ENCODE data around the gene APLP2. TPM values are rescaled to one million over a fixed set of nuclear protein-coding genes. Genes with fewer than 3 reads are reported as not detected.

The APLP2 gene
- total and polyA plus RNA-seq, 2 of the 4 experiments (the other 2 are of a cell fraction), result 127 to 235 TPM

DNA sequence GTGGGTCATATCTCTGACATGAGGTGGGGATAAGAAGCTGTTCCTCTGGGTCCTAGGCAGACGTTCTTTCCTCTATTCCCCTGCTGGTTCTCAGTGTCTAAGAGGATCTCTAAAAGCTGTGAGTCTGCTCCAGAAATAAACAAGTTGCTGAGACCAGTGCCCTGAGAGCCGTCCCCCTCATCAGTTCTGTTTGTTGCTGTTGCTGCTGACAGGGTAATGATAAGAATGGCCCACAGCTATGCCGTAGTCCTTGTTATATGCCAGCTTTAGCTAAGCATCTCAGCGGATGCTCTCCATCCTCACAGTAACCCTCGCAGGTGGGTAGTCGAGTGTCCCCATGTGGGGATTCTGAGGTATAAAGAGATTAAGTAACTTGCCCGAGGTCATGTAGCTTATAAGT lies 66.4 kb downstream of the APLP2 start:
- H2AK9ac ChIP-seq (replicated peaks; ENCODE audit: low read depth, low read length, poor library complexity), result no peak overlapping the region

More for the DNA sequence above, 66.4 kb downstream of the APLP2 start:
- no peak overlapping the region for H2BK5ac ChIP-seq (ENCODE audit: low read depth, low read length, poor library complexity, severe bottlenecking)
- ChIA-PET POLR2A (ENCODE audit: unreplicated experiment) (no interaction called here), CTCF (no interaction called here)
- no peak overlapping the region for H2AFZ ChIP-seq (replicated peaks; ENCODE audit: low read length, poor library complexity)
- H3K27ac ChIP-seq (ENCODE audit: insufficient read depth, low read length), result no peak overlapping the region
- H3K4ac ChIP-seq (ENCODE audit: low read depth, low read length), result no peak overlapping the region
- no peak for DNase-seq
- H4K5ac ChIP-seq (ENCODE audit: low read depth, low read length), result no peak overlapping the region
- H4K20me1 ChIP-seq (ENCODE audit: insufficient read depth, low read length), result no peaks in the 10 kb centered on the region; the same call in 1 of the 2 replicates
- dilution Hi-C loops (cut with HindIII; ENCODE audit: low sequenced_read_pairs, unreplicated experiment) (loop anchor here (25.0 kb wide), 1 partner anchor 199 kb away; no protein-coding TSS in a partner anchor), in situ Hi-C loops (cut with MboI; ENCODE audit: low sequenced_read_pairs) (no loop called here), intact Hi-C loops (cut with micrococcal nuclease) (no loop called here)
- H3K9me1 ChIP-seq (ENCODE audit: insufficient read depth, low read length), result no peaks in the 10 kb centered on the region; the same call in 1 of the 2 replicates
- no peak overlapping the region for H2BK120ac ChIP-seq (ENCODE audit: low read depth, low read length)
- no peak overlapping the region for H2BK15ac ChIP-seq (ENCODE audit: low read depth, low read length)
- no peak overlapping the region for H3K23ac ChIP-seq (ENCODE audit: low read depth, low read length)
- ATAC-seq (ENCODE audit: low read depth), result no peak
- H3K14ac ChIP-seq (replicated peaks; ENCODE audit: low read depth, low read length), result no peak overlapping the region
- no peaks in the 10 kb centered on the region for H3K9me3 ChIP-seq (ENCODE audit: control insufficient read depth, insufficient read depth, low read length)
- H3K4me2 ChIP-seq (ENCODE audit: low read depth, low read length), result no peak overlapping the region
- H2AK5ac ChIP-seq (ENCODE audit: low read depth, low read length), result no peak overlapping the region
- no peak overlapping the region for H3K4me3 ChIP-seq (ENCODE audit: insufficient read depth, low read depth, low read length)
- H3K4me1 ChIP-seq (ENCODE audit: control insufficient read depth, insufficient read depth, low read length), result no peaks in the 10 kb centered on the region
- H3K27me3 ChIP-seq (ENCODE audit: control insufficient read depth, insufficient read depth, low read length), result no peaks in the 10 kb centered on the region
- peaks cover 44% of the 10 kb centered on the region for H3K36me3 ChIP-seq (ENCODE audit: control insufficient read depth, insufficient read depth, low read length)
- no peak overlapping the region for H4K8ac ChIP-seq (ENCODE audit: low read depth in 2 of 2, low read length in 2 of 2)
- no peaks in the 10 kb centered on the region for H3K79me1 ChIP-seq (ENCODE audit: low read depth in 1 of 2, low read length in 2 of 2)
- no TSS peak for BruUV-seq (replicated peaks)
- H4K91ac ChIP-seq (ENCODE audit: insufficient read depth, low read depth, low read length), result no peak overlapping the region
- 57% methylated on average over 1 of the region's 7 CpGs; no CpG with 5 or more reads in 1 of the 2 experiments for WGBS, 2 experiments (ENCODE audit: extremely low coverage in 2 of 2, insufficient read length in 1 of 2)
- H3K56ac ChIP-seq (ENCODE audit: extremely low read depth, insufficient read depth, low read length), result no peak overlapping the region
- no peak overlapping the region for H3K9ac ChIP-seq (ENCODE audit: low read depth, low read length)
- no peak overlapping the region for H2BK20ac ChIP-seq (ENCODE audit: low read depth, low read length)
- no peak overlapping the region for H3K18ac ChIP-seq (ENCODE audit: low read depth, low read length)
- TF ChIP-seq, protein P1, sequence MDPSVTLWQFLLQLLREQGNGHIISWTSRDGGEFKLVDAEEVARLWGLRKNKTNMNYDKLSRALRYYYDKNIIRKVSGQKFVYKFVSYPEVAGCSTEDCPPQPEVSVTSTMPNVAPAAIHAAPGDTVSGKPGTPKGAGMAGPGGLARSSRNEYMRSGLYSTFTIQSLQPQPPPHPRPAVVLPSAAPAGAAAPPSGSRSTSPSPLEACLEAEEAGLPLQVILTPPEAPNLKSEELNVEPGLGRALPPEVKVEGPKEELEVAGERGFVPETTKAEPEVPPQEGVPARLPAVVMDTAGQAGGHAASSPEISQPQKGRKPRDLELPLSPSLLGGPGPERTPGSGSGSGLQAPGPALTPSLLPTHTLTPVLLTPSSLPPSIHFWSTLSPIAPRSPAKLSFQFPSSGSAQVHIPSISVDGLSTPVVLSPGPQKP (IDR thresholded peaks at IDR 0.05; ENCODE audit: borderline replicate concordance, low read depth, low read length), result no peak
- TF ChIP-seq POLR2A (IDR thresholded peaks at IDR 0.05; ENCODE audit: low read depth, low read length) (no peak), NFE2L2 (IDR thresholded peaks at IDR 0.05; ENCODE audit: low read depth, low read length) (no peak), CHD1 (IDR thresholded peaks at IDR 0.05; ENCODE audit: low read depth, low read length) (no peak), RFX5 (IDR thresholded peaks at IDR 0.05; ENCODE audit: low read depth, low read length) (no peak), RAD21 (IDR thresholded peaks at IDR 0.05; ENCODE audit: low read length) (no peak), MAZ (IDR thresholded peaks at IDR 0.05; ENCODE audit: borderline replicate concordance, low read depth, low read length) (no peak), FOS (IDR thresholded peaks at IDR 0.05; ENCODE audit: low read depth, low read length) (no peak), BHLHE40 (IDR thresholded peaks at IDR 0.05; ENCODE audit: low read depth, low read length) (no peak), RCOR1 (IDR thresholded peaks at IDR 0.05; ENCODE audit: insufficient replicate concordance, low read length) (no peak), MAFK (IDR thresholded peaks at IDR 0.05; ENCODE audit: low read depth, low read length) (no peak), CEBPB (IDR thresholded peaks at IDR 0.05; ENCODE audit: low read depth, low read length) (no peak)
- TF ChIP-seq, protein P2, sequence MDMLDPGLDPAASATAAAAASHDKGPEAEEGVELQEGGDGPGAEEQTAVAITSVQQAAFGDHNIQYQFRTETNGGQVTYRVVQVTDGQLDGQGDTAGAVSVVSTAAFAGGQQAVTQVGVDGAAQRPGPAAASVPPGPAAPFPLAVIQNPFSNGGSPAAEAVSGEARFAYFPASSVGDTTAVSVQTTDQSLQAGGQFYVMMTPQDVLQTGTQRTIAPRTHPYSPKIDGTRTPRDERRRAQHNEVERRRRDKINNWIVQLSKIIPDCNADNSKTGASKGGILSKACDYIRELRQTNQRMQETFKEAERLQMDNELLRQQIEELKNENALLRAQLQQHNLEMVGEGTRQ (IDR thresholded peaks at IDR 0.05; ENCODE audit: low read depth, low read length), result no peak
